Left lung (tissue), 10 donors: Measurements from ENCODE around the gene BANP. TPM values are rescaled to one million over a fixed set of nuclear protein-coding genes. Genes with fewer than 3 reads are reported as not detected.
"Not testable (repeated sequence)": the region's sequence is repeated elsewhere in the genome, so short reads cannot be mapped to it uniquely, and the experiment has no call there.

Experiments
- ATAC-seq: fragments of 200-7000 bp; cut with Tn5 transposase; one replicate; pipeline ENCODE4 v1.9.1; 2020; ENCODE audit warnings: moderate library complexity
- DNase-seq, 4 donors: peaks; one replicate each; pipeline ENCODE4 v3.0.0-alpha.2; 2013 to 2020
- H3K27ac ChIP-seq, 2 donors: fragments of 200-600 bp; sonication (generic) in 1 of 2; one replicate each; pipeline versions ENCODE4 v1.5.0 to v1.8.0; 2020 to 2021
- H3K27me3 ChIP-seq, 2 donors: fragments of 200-600 bp; sonication (generic) in 1 of 2; one replicate each; pipeline versions ENCODE4 v1.5.0 to v1.8.0; 2020 to 2021
- H3K36me3 ChIP-seq, 2 donors: fragments of 200-600 bp; sonication (generic) in 1 of 2; one replicate each; pipeline versions ENCODE4 v1.5.0 to v1.8.0; 2020 to 2021
- H3K4me1 ChIP-seq, 2 donors: fragments of 200-600 bp; one replicate each; pipeline ENCODE4 v1.8.0; 2021
- H3K4me3 ChIP-seq, 2 donors: fragments of 200-600 bp; sonication (generic) in 1 of 2; one replicate each; pipeline versions ENCODE4 v1.5.0 to v1.8.0; 2020 to 2021; ENCODE audit warnings: mild to moderate bottlenecking in 1 of 2
- H3K9me3 ChIP-seq, 2 donors: fragments of 200-600 bp; sonication (generic) in 1 of 2; one replicate each; pipeline versions ENCODE4 v1.5.0 to v1.8.0; 2020 to 2021
- intact Hi-C, 2 donors: fragments of 100-400 bp; cut with DNase I; formaldehyde crosslinking; loops; one replicate each; pipeline versions ENCODE4 v1.11.2 to v1.14.2; 2022
- polyA plus RNA-seq, 6 donors: library from polyadenylated mRNA; unstranded; fragments of 120-200 nt; gene quantifications; one replicate each; pipeline ENCODE4 v1.2.1, GENCODE V29; 2013; ENCODE audit not compliant: insufficient read length in 6 of 6
- total RNA-seq, 2 donors: library from RNA; stranded (reverse); fragmentation: NEBNext Ultra II Directional; extraction: Animal tissue kit (Norgen Biotek cat#: 25700); gene quantifications; one replicate each; pipeline ENCODE4 v1.2.1, GENCODE V29; 2021
- TF ChIP-seq, protein P1 (sequence below), 2 donors: fragments of 200-600 bp; sonication (generic) in 1 of 2; IDR thresholded peaks; one replicate each; pipeline versions ENCODE4 v1.5.0 to v1.8.0; 2021; ENCODE audit warnings: antibody characterized with exemption in 2 of 2
- donor health status: DM: no; HTN: yes; CAD: no.
- donor health status: DM: no; HTN: no; CAD: no.

The BANP gene
- total and polyA plus RNA-seq, 8 donors: 19.3 to 35.9 (median 23.8) TPM

DNA sequence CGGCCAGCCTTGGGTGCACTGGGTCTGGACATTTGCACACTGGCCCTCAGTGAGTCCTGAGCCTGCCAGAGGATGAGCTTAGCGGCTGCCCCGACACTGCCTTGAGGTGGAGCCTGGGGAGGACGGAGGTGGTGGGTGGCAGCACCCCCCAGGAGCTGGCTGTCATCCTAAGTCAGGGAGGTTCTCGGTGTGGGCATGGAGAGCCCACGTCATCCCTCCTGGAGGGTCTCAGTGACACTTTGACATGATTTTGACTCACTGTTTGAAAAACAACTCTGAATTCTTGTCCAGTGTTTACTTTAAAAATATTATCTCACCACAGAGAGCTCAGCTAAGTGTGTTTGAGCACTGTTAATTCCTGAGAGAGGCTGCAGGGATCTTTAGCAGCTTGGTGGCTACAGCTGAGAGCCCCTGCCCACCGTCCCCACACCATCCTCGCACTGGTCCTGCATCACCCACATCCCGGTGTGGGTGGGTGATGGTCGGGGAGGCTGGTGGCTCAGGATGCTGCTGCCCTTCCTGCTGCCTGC is 63.1 kb downstream of the BANP start:
- ATAC-seq (peak; percentile 39), DNase-seq (peak in 1 of 4 donors; percentile 53)
- peaks cover 6 to 7% of the 10 kb centered on the region in 2 donors for H3K4me1 ChIP-seq
- TF ChIP-seq, protein P1, sequence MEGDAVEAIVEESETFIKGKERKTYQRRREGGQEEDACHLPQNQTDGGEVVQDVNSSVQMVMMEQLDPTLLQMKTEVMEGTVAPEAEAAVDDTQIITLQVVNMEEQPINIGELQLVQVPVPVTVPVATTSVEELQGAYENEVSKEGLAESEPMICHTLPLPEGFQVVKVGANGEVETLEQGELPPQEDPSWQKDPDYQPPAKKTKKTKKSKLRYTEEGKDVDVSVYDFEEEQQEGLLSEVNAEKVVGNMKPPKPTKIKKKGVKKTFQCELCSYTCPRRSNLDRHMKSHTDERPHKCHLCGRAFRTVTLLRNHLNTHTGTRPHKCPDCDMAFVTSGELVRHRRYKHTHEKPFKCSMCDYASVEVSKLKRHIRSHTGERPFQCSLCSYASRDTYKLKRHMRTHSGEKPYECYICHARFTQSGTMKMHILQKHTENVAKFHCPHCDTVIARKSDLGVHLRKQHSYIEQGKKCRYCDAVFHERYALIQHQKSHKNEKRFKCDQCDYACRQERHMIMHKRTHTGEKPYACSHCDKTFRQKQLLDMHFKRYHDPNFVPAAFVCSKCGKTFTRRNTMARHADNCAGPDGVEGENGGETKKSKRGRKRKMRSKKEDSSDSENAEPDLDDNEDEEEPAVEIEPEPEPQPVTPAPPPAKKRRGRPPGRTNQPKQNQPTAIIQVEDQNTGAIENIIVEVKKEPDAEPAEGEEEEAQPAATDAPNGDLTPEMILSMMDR (IDR thresholded peaks at IDR 0.05): no peak
- peaks cover 0 to 58% of the 10 kb centered on the region in 2 donors for H3K36me3 ChIP-seq
- H3K27ac ChIP-seq: no peak overlapping the region
- H3K9me3 ChIP-seq: no peaks in the 10 kb centered on the region
- no peaks in the 10 kb centered on the region for H3K27me3 ChIP-seq
- intact Hi-C loops: no loop called here
- no peak overlapping the region for H3K4me3 ChIP-seq

DNA sequence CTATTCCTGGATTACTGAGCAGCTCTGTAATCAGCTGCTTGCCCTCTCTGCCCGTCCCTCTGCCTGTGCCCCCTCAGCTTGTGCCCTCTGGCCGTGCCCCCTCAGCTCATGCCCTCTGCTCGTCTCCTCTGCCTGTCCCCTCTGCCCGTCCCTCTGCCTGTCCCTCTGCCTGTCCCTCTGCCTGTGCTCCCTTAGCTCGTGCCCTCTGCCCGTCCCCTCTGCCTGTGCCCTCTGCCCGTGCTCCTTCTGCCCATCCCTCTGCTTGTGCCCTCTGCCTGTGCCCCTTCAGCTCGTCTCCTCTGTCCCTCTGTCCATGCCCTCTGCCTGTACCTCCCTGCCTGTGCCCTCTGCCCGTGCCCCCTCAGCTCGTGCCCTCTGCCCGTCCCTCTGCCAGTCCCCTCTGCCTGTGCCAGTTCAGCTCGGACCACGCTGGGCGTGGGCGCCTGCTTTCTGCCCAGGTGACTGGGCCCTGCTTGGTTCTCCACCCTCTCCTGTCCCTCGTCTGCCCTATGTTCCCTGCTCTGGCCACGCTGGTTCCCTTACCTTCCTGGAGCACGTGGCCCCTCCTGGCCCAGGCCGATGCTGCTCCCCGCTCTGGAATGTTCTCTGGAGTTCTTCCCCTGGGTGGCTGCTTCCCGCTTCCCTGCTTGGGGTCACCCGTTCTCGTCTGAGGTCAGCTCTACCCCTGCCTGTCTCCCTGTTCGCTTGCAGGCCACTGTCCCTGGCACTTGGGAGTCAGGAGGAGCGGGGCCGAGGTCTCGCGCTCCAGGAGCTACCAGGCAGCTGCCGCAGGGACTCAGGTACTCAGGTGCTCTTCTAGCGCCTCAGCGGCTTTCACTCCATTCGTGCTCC is 63.9 kb downstream of the BANP start:
- ATAC-seq (no peak), DNase-seq (peak in 1 of 4 donors; percentile 65)
- Histone ChIP-seq H3K9me3 (no peaks in the 10 kb centered on the region), H3K36me3 (peaks cover 0 to 61% of the 10 kb centered on the region in 2 donors), H3K27ac (no peak overlapping the region), H3K4me3 (no peak overlapping the region), H3K27me3 (no peaks in the 10 kb centered on the region), H3K4me1 (peaks cover 6 to 7% of the 10 kb centered on the region in 2 donors)
- intact Hi-C loops: no loop called here
- TF ChIP-seq, protein P1 (IDR thresholded peaks at IDR 0.05): no peak

DNA sequence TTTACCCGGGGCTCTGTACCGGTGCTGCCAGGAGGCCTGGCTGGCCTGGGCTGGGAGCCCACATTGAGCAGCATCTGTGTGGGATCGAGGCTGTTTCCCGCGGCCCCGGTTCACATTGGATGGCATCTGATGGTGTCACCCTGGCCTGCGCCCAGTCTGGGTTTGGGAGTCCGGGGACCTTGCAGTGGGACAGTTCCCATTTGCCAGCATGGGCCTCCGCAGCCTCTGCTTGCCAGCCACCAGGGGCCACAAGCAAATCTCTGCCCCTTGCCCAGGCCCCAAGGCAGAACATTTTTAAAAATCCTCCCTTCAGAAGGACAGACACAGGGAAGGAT is 64.5 kb downstream of the BANP start:
- Histone ChIP-seq H3K4me3 (no peak overlapping the region), H3K9me3 (no peaks in the 10 kb centered on the region), H3K36me3 (peaks cover 0 to 58% of the 10 kb centered on the region in 2 donors), H3K4me1 (peaks cover 6 to 7% of the 10 kb centered on the region in 2 donors), H3K27ac (no peak overlapping the region), H3K27me3 (no peaks in the 10 kb centered on the region)
- intact Hi-C loops: no loop called here
- DNase-seq (no peak), ATAC-seq (no peak)
- TF ChIP-seq, protein P1 (IDR thresholded peaks at IDR 0.05): no peak

DNA sequence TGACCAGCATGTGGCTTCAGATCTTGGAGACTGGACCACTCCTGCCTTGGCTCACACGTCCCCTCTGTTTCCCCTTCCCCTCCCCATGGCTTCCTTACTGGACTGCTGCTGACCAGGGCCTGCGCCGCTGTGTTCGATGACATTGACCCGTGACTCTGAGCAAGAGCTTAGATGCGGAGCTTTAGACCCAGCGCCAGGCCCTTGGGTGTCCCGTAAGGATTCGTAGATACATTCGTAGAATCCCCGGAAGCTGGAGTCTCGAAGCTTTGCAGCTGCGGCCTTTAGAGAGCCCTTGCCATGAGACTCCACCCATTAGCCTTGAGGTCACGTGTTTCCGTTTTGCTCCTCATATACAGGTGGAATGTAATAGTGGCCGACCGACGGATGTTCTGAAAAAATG is 65.2 kb downstream of the BANP start:
- H3K27ac ChIP-seq, H3K4me1 ChIP-seq, H3K4me3 ChIP-seq, ATAC-seq, intact Hi-C loops, H3K27me3 ChIP-seq, H3K9me3 ChIP-seq: not testable (repeated sequence)
- DNase-seq: peak in 1 of 4 donors; percentile 58
- peaks cover 0 to 56% of the 10 kb centered on the region in 2 donors for H3K36me3 ChIP-seq

DNA sequence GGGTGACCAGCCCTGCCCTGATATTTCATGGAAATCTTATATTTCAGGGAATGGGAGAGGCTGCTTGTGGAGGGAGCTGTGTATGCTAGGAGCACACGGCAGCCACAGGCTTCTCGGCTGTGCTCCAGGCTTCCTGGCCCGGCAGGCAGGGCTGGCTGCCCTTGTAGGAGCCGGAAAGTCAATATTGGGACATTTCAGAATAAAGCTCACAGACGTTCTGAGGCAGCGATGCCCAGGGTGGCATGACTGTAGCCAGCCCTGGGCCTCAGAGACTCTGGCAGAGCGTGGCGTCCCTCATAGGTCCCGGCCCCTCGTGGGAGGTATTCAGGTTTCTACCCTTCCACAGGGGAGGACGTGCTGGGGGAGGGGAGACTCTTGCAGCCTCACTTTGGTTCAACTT is 65.7 kb downstream of the BANP start:
- Histone ChIP-seq H3K4me1 (peaks cover 6 to 7% of the 10 kb centered on the region in 2 donors), H3K4me3 (no peak overlapping the region), H3K36me3 (peaks cover 0 to 56% of the 10 kb centered on the region in 2 donors), H3K27ac (no peak overlapping the region), H3K27me3 (no peaks in the 10 kb centered on the region), H3K9me3 (no peaks in the 10 kb centered on the region)
- intact Hi-C loops: no loop called here
- DNase-seq (peak in 1 of 4 donors; percentile 23), ATAC-seq (no peak)
- TF ChIP-seq, protein P1 (IDR thresholded peaks at IDR 0.05): no peak
